B cell (primary cell): ENCODE measurements around the gene ADCY3. TPM values are rescaled to one million over a fixed set of nuclear protein-coding genes. Genes with fewer than 3 reads are reported as not detected.
A peak's percentile ranks its signal among the peaks of the same experiment; 100 is the strongest.

Experiments
- ATAC-seq: fragments of 200-7000 bp; cut with Tn5 transposase; one replicate; pipeline ENCODE4 v1.10.0; 2021; ENCODE audit warnings: low read depth, mild to moderate bottlenecking, moderate number of reproducible peaks, moderate library complexity
- CTCF ChIA-PET: fragments of 350-600 bp; sonication (Branson Sonifier 250); formaldehyde crosslinking; loops from one replicate; lab custom pipeline; 2021; ENCODE audit warnings: antibody characterized with exemption, inconsistent platforms; lab: Charles Lee
- POLR2A ChIA-PET: fragments of 350-600 bp; sonication (Branson Sonifier 250); formaldehyde crosslinking; loops from one replicate; lab custom pipeline; 2021; ENCODE audit warnings: antibody characterized with exemption; lab: Charles Lee
- DNase-seq: peaks from one replicate; pipeline ENCODE4 v3.0.0; 2013
- H2AFZ ChIP-seq: 2 replicates; pipeline ENCODE4 v1.6.1; 2012; ENCODE audit warnings: mild to moderate bottlenecking, low read depth, low read length; ENCODE audit not compliant: insufficient read depth, poor library complexity, severe bottlenecking
- H3K27ac ChIP-seq, 2 donors: 1 replicate in 1 of 2; 2 replicates in 1 of 2; pipeline ENCODE4 v1.5.1; 2012 to 2013; ENCODE audit warnings: low read length in 2 of 2, mild to moderate bottlenecking in 2 of 2, moderate library complexity in 1 of 2
- H3K27me3 ChIP-seq, 4 experiments: fragments of 200-600 bp in 1 of 4; sonication (generic) in 1 of 4; replicated peaks in 1 of 4; 1 replicate in 2 of 4; 2 replicates in 2 of 4; pipeline versions ENCODE4 v1.6.1 to v1.7.0; 2013 to 2016; ENCODE audit warnings: low read length in 3 of 4, mild to moderate bottlenecking in 2 of 4, mixed read lengths in 1 of 4, moderate library complexity in 1 of 4; ENCODE audit not compliant: insufficient read depth in 4 of 4, control insufficient read depth in 3 of 4; ENCODE audit errors: control extremely low read depth in 1 of 4
- H3K36me3 ChIP-seq, 2 experiments: replicated peaks in 1 of 2; 1 replicate in 1 of 2; 2 replicates in 1 of 2; pipeline versions ENCODE4 v1.6.1 to v1.7.1; 2013; ENCODE audit warnings: low read length in 1 of 2; ENCODE audit not compliant: insufficient read depth in 2 of 2, control insufficient read depth in 1 of 2; ENCODE audit errors: control extremely low read depth in 1 of 2, extremely low read depth in 1 of 2
- H3K4me1 ChIP-seq, 2 donors: fragments of 200-600 bp in 1 of 2; sonication (generic) in 1 of 2; 1 replicate in 1 of 2; 2 replicates in 1 of 2; pipeline versions ENCODE4 v1.5.1 to v1.6.1; 2013 to 2017; ENCODE audit warnings: low read length in 2 of 2; ENCODE audit not compliant: control insufficient read depth in 2 of 2, insufficient read depth in 2 of 2
- H3K4me2 ChIP-seq: replicated peaks from 2 replicates; pipeline ENCODE3; 2012; ENCODE audit warnings: mild to moderate bottlenecking, low read depth, low read length; ENCODE audit not compliant: poor library complexity, severe bottlenecking
- H3K4me3 ChIP-seq, 5 experiments: fragments of 200-600 bp in 1 of 5; sonication (generic) in 1 of 5; 1 replicate in 3 of 5; 2 replicates in 2 of 5; pipeline versions ENCODE4 v1.5.1 to v1.7.0; 2011 to 2016; ENCODE audit warnings: low read length in 4 of 5, mild to moderate bottlenecking in 4 of 5, low read depth in 2 of 5, control low read depth in 1 of 5, moderate library complexity in 1 of 5; ENCODE audit not compliant: insufficient read depth in 1 of 5; ENCODE audit errors: control extremely low read depth in 1 of 5, extremely low read depth in 1 of 5
- H3K79me2 ChIP-seq: fragments of 200-600 bp; sonication (generic); one replicate; pipeline ENCODE4 v1.6.0; 2016; ENCODE audit warnings: low read length; ENCODE audit not compliant: control insufficient read depth, insufficient read depth
- H3K9ac ChIP-seq: fragments of 200-600 bp; sonication (generic); 2 replicates; pipeline ENCODE4 v1.6.1; 2017; ENCODE audit warnings: mild to moderate bottlenecking, low read length, moderate library complexity
- H3K9me3 ChIP-seq, 3 donors: one replicate each; pipeline versions ENCODE4 v1.6.1 to v1.7.1; 2013; ENCODE audit warnings: low read length in 2 of 3; ENCODE audit not compliant: control insufficient read depth in 2 of 3, insufficient read depth in 1 of 3; ENCODE audit errors: control extremely low read depth in 1 of 3
- H4K20me1 ChIP-seq: 2 replicates; pipeline ENCODE4 v1.6.0; 2012; ENCODE audit warnings: mild to moderate bottlenecking, low read length; ENCODE audit not compliant: insufficient read depth, control insufficient read depth, poor library complexity, severe bottlenecking
- H3K27ac Mint-ChIP-seq: one replicate; pipeline ENCODE4 v1.8.0; 2021; ENCODE audit warnings: mixed read lengths
- H3K27me3 Mint-ChIP-seq: one replicate; pipeline ENCODE4 v1.8.0; 2021; ENCODE audit warnings: mixed read lengths
- H3K4me1 Mint-ChIP-seq: one replicate; pipeline ENCODE4 v1.8.0; 2021; ENCODE audit warnings: mixed read lengths
- H3K4me3 Mint-ChIP-seq: one replicate; pipeline ENCODE4 v1.8.0; 2021; ENCODE audit warnings: mixed read lengths
- H3K9me3 Mint-ChIP-seq: one replicate; pipeline ENCODE4 v1.8.0; 2022; ENCODE audit warnings: mixed read lengths; ENCODE audit not compliant: insufficient read depth
- CTCF ChIP-seq: fragments of 200-600 bp; IDR thresholded peaks from one replicate; pipeline ENCODE4 v1.8.0; 2022; ENCODE audit warnings: antibody characterized with exemption, mild to moderate bottlenecking
- EZH2 ChIP-seq: IDR thresholded peaks from 2 replicates; pipeline ENCODE4 v1.6.1; 2012; ENCODE audit warnings: borderline replicate concordance, low read depth, mild to moderate bottlenecking, moderate library complexity, low read length; ENCODE audit not compliant: insufficient read depth, poor library complexity, severe bottlenecking
- WGBS: methylation state at CpG from one replicate; pipeline ENCODE4 v1.1.5; 2013; ENCODE audit warnings: missing lambda C conversion rate; ENCODE audit not compliant: insufficient coverage; 5-methylcytosine and 5-hydroxymethylcytosine counted together
- intact Hi-C: fragments of 100-400 bp; cut with micrococcal nuclease; formaldehyde crosslinking; loops from one replicate; pipeline ENCODE4 v1.10.0; 2022
- polyA plus RNA-seq: library from polyadenylated mRNA; depleted of rRNA; stranded (reverse); fragments of >200 nt; gene quantifications from 2 replicates; pipeline ENCODE4 v1.2.3, GENCODE V29; 2012
- total RNA-seq, 2 donors: library from RNA; stranded (reverse); fragments of 120-200 nt in 1 of 2; gene quantifications; 1 replicate in 1 of 2; 2 replicates in 1 of 2; pipeline versions ENCODE4 v1.2.3 to v1.2.4, GENCODE V29; 2013 to 2022

The ADCY3 gene
- total and polyA plus RNA-seq, 2 donors (not counting 1 experiment from before 2014, with no cell fraction given) = 48.4 to 73.0 TPM

- WGBS = 64% methylated on average over 30 of the region's 30 CpGs
- peaks cover 1 to 4% of the 10 kb centered on the region in 2 experiments for H3K36me3 ChIP-seq
- H3K4me1 ChIP-seq = peaks cover 0 to 4% of the 10 kb centered on the region in 2 donors
- intact Hi-C loops = loop anchor here (1.0 to 5.0 kb wide), 3 partner anchors 214 to 406 kb away; no protein-coding TSS in a partner anchor
- Mint-ChIP-seq H3K27ac (no peak overlapping the region), H3K4me3 (no peak overlapping the region), H3K4me1 (no peaks in the 10 kb centered on the region), H3K9me3 (no peaks in the 10 kb centered on the region), H3K27me3 (no peaks in the 10 kb centered on the region)
- peak; percentile 82 for DNase-seq
- H3K27me3 ChIP-seq = no peaks in the 10 kb centered on the region
- peak; percentile 89 for ATAC-seq
- CTCF ChIA-PET = interaction anchor here (0.5 to 10.8 kb wide), 36 partner anchors 8 to 819 kb away, joined by 3 to 267 read pairs (median 3); partner anchors contain the start of gene NCOA1
- no peak overlapping the region for H3K4me3 ChIP-seq
- H3K4me2 ChIP-seq = no peak overlapping the region
- H3K79me2 ChIP-seq = no peaks in the 10 kb centered on the region
- H4K20me1 ChIP-seq = no peaks in the 10 kb centered on the region
- no peak overlapping the region for H2AFZ ChIP-seq
- H3K9ac ChIP-seq = no peak overlapping the region
- TF ChIP-seq EZH2 = no peak
- peak; percentile 89 for TF ChIP-seq CTCF
- POLR2A ChIA-PET = interaction anchor here (0.6 kb wide), 1 partner anchor 214 kb away, joined by 7 read pairs; no protein-coding TSS in a partner anchor
- H3K27ac ChIP-seq = no peak overlapping the region
- no peaks in the 10 kb centered on the region for H3K9me3 ChIP-seq
Measured at GRCh38 chr2:24827321-24828237, 92.5 kb downstream of the ADCY3 start.
